Measurements from ENCODE around the gene PITPNC1. TPM values are rescaled to one million over a fixed set of nuclear protein-coding genes. Genes with fewer than 3 reads are reported as not detected.
"Not testable (repeated sequence)": the region's sequence is repeated elsewhere in the genome, so short reads cannot be mapped to it uniquely, and the experiment has no call there.

Gene PITPNC1
- total RNA-seq, 1 donor from 2014 or later, result 13.0 TPM

DNA sequence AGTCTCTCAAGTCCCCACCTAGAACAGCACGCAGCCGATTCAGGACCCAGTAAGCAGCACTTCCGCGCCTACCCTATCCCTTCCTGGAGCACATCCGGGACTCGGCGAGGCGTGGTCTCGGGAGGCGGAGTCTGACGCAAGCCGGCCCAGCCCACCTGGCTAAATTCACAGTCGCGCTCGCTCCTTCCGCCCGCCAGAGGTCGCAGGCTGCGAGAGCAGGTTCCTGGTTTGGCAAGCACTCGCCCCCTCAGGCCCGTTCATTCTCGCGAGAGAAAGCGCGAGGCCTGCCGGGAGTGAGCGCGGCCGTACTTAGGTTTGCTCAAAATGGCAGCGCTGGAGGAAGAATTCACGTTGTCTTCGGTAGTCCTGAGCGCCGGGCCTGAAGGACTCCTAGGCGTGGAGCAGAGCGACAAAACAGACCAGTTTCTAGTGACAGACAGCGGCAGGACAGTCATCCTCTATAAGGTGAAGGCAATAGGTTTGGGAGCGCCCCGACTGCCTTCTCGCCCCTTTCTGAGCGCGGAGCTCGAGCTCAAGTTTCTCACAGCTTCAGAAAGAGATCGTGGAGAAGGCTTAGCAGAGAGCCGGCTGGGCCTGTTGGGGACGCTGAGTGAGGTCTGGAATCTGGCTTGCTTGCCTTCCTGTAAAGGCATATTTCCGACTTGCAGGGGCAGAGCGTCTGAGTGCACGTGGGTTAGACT lies 340.7 kb downstream of the PITPNC1 start, which contains the start of gene NOL11:
Gene NOL11, plus strand, starts transcription at position 313 of the 701 bp plus-strand sequence. Its CDS starts 12 bp downstream, at position 325.
- Histone ChIP-seq H3K36me3 (ENCODE audit: control insufficient read depth, insufficient read depth, low read length) (no peaks in the 10 kb centered on the region), H3K4me3 (ENCODE audit: low read depth, low read length) (peak within 1 kb of the TSS; percentile 79), H3K27me3 (ENCODE audit: control insufficient read depth, insufficient read depth, low read length) (no peaks in the 10 kb centered on the region)
- TF ChIP-seq, protein P1, sequence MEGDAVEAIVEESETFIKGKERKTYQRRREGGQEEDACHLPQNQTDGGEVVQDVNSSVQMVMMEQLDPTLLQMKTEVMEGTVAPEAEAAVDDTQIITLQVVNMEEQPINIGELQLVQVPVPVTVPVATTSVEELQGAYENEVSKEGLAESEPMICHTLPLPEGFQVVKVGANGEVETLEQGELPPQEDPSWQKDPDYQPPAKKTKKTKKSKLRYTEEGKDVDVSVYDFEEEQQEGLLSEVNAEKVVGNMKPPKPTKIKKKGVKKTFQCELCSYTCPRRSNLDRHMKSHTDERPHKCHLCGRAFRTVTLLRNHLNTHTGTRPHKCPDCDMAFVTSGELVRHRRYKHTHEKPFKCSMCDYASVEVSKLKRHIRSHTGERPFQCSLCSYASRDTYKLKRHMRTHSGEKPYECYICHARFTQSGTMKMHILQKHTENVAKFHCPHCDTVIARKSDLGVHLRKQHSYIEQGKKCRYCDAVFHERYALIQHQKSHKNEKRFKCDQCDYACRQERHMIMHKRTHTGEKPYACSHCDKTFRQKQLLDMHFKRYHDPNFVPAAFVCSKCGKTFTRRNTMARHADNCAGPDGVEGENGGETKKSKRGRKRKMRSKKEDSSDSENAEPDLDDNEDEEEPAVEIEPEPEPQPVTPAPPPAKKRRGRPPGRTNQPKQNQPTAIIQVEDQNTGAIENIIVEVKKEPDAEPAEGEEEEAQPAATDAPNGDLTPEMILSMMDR (IDR thresholded peaks at IDR 0.05; ENCODE audit: insufficient read depth, low read length, poor library complexity, severe bottlenecking), result peak; percentile 95
- peak; percentile 92 for DNase-seq (ENCODE audit: low read depth)

DNA sequence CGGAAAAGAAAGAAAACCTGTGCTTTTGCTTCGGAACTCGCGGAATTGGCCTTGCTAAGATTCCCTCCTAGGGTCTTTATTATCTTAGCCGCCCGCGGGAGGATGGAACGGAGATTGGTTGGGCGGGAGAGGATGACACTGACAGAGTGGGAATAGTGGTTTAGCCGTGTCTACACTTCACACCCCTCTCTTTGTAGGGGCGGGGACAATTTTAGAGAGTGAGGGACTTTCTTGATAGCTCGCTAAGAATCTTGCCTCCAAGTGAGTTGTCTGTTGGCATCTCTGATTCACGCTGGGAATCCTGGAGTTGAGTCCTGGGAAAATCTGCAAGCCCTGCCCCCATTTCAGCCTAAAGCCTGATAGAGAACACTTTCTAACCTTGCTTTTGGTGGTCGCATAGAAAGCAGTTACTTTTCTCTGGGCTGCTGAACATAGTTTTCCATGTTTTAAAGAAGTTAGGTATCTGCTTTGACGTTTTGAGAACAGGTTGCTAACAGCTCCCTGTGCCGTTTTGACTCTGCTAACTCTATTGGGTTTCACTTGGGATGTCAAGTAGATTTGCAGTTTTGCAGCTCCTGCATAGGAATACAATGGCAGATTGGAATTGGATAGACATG lies 341.4 kb downstream of the PITPNC1 start:
- Histone ChIP-seq H3K4me3 (ENCODE audit: low read depth, low read length) (peak overlapping the region; percentile 79), H3K36me3 (ENCODE audit: control insufficient read depth, insufficient read depth, low read length) (no peaks in the 10 kb centered on the region), H3K27me3 (ENCODE audit: control insufficient read depth, insufficient read depth, low read length) (no peaks in the 10 kb centered on the region)
- TF ChIP-seq, protein P1 (IDR thresholded peaks at IDR 0.05; ENCODE audit: insufficient read depth, low read length, poor library complexity, severe bottlenecking), result no peak
- DNase-seq (ENCODE audit: low read depth), result no peak

DNA sequence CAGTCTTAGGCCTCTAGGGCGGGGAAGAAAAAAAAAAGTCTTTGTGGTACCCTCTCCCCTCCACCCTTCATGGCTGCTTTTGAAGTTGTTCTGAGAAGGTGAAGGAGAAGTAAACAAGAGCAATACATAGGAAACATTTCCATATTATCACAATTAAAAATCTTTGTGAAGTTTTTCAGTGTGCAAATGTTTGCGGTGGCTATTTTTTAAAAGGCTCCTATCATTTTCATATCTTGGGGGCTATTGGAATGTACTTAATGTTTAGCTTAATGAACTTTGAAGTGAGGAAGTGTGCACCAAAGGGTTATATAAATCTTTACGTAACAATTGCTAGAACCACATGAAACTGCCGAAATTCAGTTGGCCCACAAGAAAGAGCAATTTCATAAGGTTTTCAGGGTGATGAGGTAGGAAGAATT lies 348.3 kb downstream of the PITPNC1 start:
- TF ChIP-seq, protein P1 (IDR thresholded peaks at IDR 0.05; ENCODE audit: insufficient read depth, low read length, poor library complexity, severe bottlenecking), result no peak
- DNase-seq (ENCODE audit: low read depth), result no peak
- no peaks in the 10 kb centered on the region for H3K27me3 ChIP-seq (ENCODE audit: control insufficient read depth, insufficient read depth, low read length)
- H3K36me3 ChIP-seq (ENCODE audit: control insufficient read depth, insufficient read depth, low read length), result peaks cover 4% of the 10 kb centered on the region
- H3K4me3 ChIP-seq (ENCODE audit: low read depth, low read length), result no peak overlapping the region

DNA sequence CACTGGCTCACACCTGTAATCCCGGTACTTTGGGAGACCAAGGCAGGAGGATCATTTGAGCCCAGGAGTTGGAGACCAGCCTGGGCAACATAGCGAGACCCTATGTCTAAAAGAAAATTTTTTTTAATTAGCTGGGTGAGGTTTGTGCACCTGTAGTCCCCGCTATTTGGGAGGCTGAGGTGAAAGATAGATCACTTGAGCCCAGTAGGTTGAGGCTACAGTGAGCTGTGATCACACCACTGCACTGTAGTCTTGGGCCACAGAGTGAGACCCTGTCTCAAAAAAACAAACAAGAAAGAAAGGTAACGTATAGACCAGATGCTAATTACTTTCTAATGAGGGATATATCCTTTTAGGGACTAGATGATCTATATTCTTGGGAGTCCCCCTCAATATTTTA lies 348.7 kb downstream of the PITPNC1 start:
- Histone ChIP-seq H3K27me3 (ENCODE audit: control insufficient read depth, insufficient read depth, low read length) (no peaks in the 10 kb centered on the region), H3K4me3 (ENCODE audit: low read depth, low read length) (no peak overlapping the region), H3K36me3 (ENCODE audit: control insufficient read depth, insufficient read depth, low read length) (peaks cover 4% of the 10 kb centered on the region)
- no peak for DNase-seq (ENCODE audit: low read depth)
- TF ChIP-seq, protein P1 (IDR thresholded peaks at IDR 0.05; ENCODE audit: insufficient read depth, low read length, poor library complexity, severe bottlenecking), result no peak

DNA sequence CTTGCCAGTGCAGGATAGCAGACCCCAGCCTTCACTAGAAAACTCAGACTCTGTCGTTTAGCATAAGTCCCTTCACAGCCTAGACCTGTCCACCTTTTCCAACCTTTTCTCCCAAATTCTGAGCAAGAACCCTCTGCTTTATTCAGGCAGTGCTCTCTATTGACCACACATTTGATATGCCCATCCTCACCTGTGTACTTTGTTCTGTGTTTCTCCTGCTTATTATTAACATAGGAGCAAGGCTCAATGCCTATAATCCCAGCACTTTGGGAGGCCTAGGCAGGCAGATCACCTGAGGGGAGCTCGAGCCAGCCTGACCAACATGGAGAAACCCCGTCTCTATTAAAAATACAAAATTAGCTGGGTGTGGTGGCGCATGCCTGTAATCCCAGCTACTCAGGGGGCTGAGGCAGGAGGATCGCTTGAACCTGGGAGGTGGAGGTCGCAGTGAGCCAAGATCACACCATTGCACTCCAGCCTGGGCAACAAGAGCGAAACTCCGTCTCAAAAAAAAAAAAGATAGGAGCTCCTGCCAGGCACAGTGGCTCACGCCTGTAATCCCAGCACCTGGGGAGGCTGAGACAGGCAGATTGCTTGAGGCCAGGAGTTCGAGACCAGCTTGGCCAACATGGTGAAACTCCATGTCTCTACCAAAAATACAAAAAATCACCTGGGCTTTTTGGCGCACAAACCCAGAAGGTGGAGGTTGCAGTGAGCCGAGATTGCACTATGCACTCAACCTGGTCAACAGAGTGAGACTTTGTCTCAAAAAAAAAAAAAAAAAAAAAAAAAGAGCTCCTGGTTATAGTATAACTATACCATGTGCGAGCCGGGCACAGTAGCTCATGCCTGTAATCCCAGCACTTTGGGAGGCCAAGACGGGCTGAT lies 350.3 kb downstream of the PITPNC1 start:
- not testable (repeated sequence) for DNase-seq (ENCODE audit: low read depth); H3K36me3 ChIP-seq (ENCODE audit: control insufficient read depth, insufficient read depth, low read length); H3K4me3 ChIP-seq (ENCODE audit: low read depth, low read length); H3K27me3 ChIP-seq (ENCODE audit: control insufficient read depth, insufficient read depth, low read length)

DNA sequence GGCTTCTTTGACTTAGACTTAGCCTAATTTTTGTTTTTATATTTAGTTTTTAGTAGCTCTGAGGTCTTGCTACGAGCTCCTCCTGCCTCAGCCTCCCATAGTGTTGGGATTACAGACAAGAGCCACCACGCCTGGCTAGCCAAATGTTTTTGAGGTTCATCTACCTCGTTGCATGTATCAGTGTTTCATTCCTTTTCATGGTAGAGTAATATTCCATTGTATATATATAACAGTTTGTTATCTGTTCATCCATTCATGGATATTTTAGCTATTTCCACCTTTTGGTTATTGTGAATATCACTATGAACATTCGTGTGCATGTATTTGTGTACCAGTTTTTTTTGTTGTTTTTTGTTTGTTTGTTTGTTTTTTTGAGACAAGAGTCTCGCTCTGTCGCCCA lies 352.8 kb downstream of the PITPNC1 start:
- Histone ChIP-seq H3K36me3 (ENCODE audit: control insufficient read depth, insufficient read depth, low read length) (peaks cover 4% of the 10 kb centered on the region), H3K4me3 (ENCODE audit: low read depth, low read length) (no peak overlapping the region), H3K27me3 (ENCODE audit: control insufficient read depth, insufficient read depth, low read length) (no peaks in the 10 kb centered on the region)
- TF ChIP-seq, protein P1 (IDR thresholded peaks at IDR 0.05; ENCODE audit: insufficient read depth, low read length, poor library complexity, severe bottlenecking), result no peak
- no peak for DNase-seq (ENCODE audit: low read depth)

All from kidney epithelial cell (primary cell).